WERI-Rb-1 (cell line): ENCODE results near the gene CCDC185.

ENCODE experiments used
- DNase-seq: peaks from one replicate; pipeline ENCODE4 v3.0.0-alpha.2; 2020
- H3K27ac ChIP-seq: fragments of 250-450 bp; sonication (Bioruptor Pico); 2 replicates; pipeline ENCODE4 v1.5.1; 2020; ENCODE audit warnings: mild to moderate bottlenecking, moderate library complexity
- H3K27me3 ChIP-seq: fragments of 250-450 bp; sonication (Bioruptor Pico); 2 replicates; pipeline ENCODE4 v1.5.1; 2021; ENCODE audit warnings: mild to moderate bottlenecking, low read depth, moderate library complexity; ENCODE audit not compliant: insufficient read depth, severe bottlenecking
- H3K36me3 ChIP-seq: fragments of 250-450 bp; sonication (Bioruptor Pico); 2 replicates; pipeline ENCODE4 v1.5.1; 2020; ENCODE audit warnings: mild to moderate bottlenecking, moderate library complexity
- H3K4me3 ChIP-seq: 2 replicates; pipeline ENCODE4 v1.5.1; 2011; ENCODE audit warnings: low read depth, mild to moderate bottlenecking, control low read depth, low read length
- H3K9me3 ChIP-seq: fragments of 250-450 bp; sonication (Bioruptor Pico); 2 replicates; pipeline ENCODE4 v1.5.1; 2021; ENCODE audit warnings: mild to moderate bottlenecking, moderate library complexity; ENCODE audit not compliant: severe bottlenecking
- CTCF ChIP-seq: IDR thresholded peaks from 2 replicates; pipeline ENCODE4 v1.5.1; 2011; ENCODE audit warnings: low read depth, mild to moderate bottlenecking, control low read depth, inconsistent platforms, low read length

The CCDC185 gene

GRCh38 chr1:223347583-223347982 lies 45.6 kb upstream of the CCDC185 start:
- Histone ChIP-seq H3K36me3 (no peaks in the 10 kb centered on the region), H3K27me3 (no peaks in the 10 kb centered on the region), H3K9me3 (no peaks in the 10 kb centered on the region), H3K27ac (no peak overlapping the region), H3K4me3 (no peak overlapping the region)
- no peak for DNase-seq
- TF ChIP-seq CTCF = no peak

- Histone ChIP-seq H3K27me3 (no peaks in the 10 kb centered on the region), H3K9me3 (no peaks in the 10 kb centered on the region), H3K4me3 (no peak overlapping the region), H3K27ac (no peak overlapping the region), H3K36me3 (no peaks in the 10 kb centered on the region)
- no peak for TF ChIP-seq CTCF
- no peak for DNase-seq
Observed at GRCh38 chr1:223348439-223348838, 44.8 kb upstream of the CCDC185 start.

- no peak overlapping the region for H3K4me3 ChIP-seq
- no peaks in the 10 kb centered on the region for H3K36me3 ChIP-seq
- TF ChIP-seq CTCF = no peak
- no peak for DNase-seq
- H3K27me3 ChIP-seq = no peaks in the 10 kb centered on the region
- H3K9me3 ChIP-seq = no peaks in the 10 kb centered on the region
- no peak overlapping the region for H3K27ac ChIP-seq
Observed at GRCh38 chr1:223349241-223349640, 44.0 kb upstream of the CCDC185 start.

- TF ChIP-seq CTCF = no peak
- no peak overlapping the region for H3K27ac ChIP-seq
- H3K9me3 ChIP-seq = no peaks in the 10 kb centered on the region
- no peak overlapping the region for H3K4me3 ChIP-seq
- H3K36me3 ChIP-seq = no peaks in the 10 kb centered on the region
- no peaks in the 10 kb centered on the region for H3K27me3 ChIP-seq
- DNase-seq = no peak
Observed at GRCh38 chr1:223350361-223350908, 42.8 kb upstream of the CCDC185 start.

- no peak overlapping the region for H3K4me3 ChIP-seq
- H3K9me3 ChIP-seq = no peaks in the 10 kb centered on the region
- DNase-seq = no peak
- no peaks in the 10 kb centered on the region for H3K27me3 ChIP-seq
- H3K36me3 ChIP-seq = no peaks in the 10 kb centered on the region
- H3K27ac ChIP-seq = no peak overlapping the region
- no peak for TF ChIP-seq CTCF
Observed at GRCh38 chr1:223352944-223353343, 40.3 kb upstream of the CCDC185 start.

GRCh38 chr1:223353939-223354338 lies 39.3 kb upstream of the CCDC185 start:
- Histone ChIP-seq H3K4me3 (no peak overlapping the region), H3K27ac (no peak overlapping the region), H3K27me3 (no peaks in the 10 kb centered on the region), H3K36me3 (no peaks in the 10 kb centered on the region), H3K9me3 (no peaks in the 10 kb centered on the region)
- DNase-seq = no peak
- no peak for TF ChIP-seq CTCF
